ENCODE measurements around the gene DIO3. TPM values are rescaled to one million over a fixed set of nuclear protein-coding genes. Genes with fewer than 3 reads are reported as not detected.

DIO3 gene
- total RNA-seq = not detected in 2 replicates

DNA sequence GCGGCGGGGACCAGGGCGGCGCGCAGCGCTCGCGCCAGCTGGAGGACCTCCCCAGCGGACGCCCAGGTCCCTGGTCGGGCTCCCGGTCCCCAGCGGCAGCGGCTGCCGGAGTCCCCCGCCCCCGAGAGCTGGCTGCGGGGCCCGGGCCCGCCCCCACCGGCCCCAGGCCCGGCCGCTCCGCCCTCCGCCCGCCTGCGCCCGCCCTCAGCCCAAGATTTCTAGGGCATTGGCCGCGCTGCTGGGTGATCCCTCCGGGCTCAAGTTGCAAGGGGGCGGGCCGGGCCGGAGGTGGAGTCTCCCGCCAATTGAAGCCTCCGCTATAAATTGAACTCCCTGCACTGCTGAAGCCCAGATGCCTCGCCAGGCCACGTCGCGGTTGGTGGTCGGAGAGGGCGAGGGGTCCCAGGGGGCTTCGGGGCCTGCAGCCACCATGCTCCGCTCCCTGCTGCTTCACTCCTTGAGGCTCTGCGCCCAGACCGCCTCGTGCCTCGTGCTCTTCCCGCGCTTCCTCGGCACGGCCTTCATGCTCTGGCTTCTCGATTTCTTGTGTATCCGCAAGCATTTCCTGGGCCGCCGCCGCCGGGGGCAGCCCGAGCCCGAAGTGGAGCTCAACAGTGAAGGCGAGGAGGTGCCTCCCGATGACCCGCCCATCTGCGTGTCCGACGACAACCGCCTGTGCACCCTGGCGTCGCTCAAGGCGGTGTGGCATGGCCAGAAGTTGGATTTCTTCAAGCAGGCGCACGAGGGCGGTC is at the start of gene DIO3:
Gene DIO3 (plus strand): TSS at position 351 of the 752 bp plus-strand sequence.

Other genes starting within 250 kb of the DIO3 start
- gene PPP2R5C, start 200.2 kb downstream of the DIO3 start, total RNA-seq = 64.4 and 83.8 TPM in 2 replicates